GM21423 (cell line): ENCODE data around the gene WFDC2.

Source experiments
- ATAC-seq: cut with Tn5 transposase; IDR thresholded peaks from one replicate; pipeline ENCODE4 v1.9.1; 2021; ENCODE audit warnings: mild to moderate bottlenecking, moderate library complexity; ENCODE audit not compliant: unreplicated experiment

Gene WFDC2

DNA sequence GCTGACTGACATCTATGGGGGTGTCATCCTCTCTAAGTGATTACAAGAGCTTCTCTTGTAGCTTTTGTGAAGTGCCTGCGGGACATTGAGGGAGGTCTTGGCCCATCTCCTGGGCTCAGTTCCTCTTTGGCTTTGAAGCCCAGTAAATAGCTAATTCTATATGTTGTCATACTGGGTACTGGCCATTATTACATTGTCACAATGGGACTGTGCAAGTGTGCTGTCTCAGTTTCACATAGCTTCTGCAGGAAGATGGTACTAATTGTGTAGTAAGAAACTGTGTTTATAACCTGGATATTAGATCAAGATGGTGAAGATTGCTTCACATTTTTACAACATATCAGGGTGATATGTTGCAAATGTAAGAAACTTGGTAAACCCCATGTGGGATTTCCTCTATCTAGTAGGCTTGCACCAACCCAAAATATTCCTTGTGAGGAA, 26.0 kb downstream of the WFDC2 start:
- ATAC-seq = no peak

DNA sequence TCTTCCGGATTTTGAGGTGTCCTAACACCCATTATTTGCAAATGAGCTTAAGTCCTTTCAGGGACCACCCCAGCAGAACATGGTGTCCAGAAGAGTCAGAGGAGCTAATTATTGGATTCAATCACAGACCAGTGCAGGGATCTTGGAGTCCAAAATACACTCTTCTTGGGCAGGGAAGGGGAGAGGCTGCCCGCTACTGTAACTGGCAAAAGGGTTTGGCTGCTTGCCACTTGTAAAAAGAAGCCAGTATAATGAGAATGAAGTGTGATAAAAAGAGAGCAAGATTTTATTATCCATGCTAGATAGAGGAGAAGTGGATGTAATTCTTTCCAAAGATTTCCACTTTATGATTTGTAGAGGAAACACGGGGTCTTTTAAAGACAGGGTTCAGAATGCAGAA, 26.6 kb downstream of the WFDC2 start:
- no peak for ATAC-seq

GRCh38 chr20:45497971-45498494, 28.5 kb downstream of the WFDC2 start:
- no peak for ATAC-seq

GRCh38 chr20:45500022-45500421, 30.5 kb downstream of the WFDC2 start:
- no peak for ATAC-seq

DNA sequence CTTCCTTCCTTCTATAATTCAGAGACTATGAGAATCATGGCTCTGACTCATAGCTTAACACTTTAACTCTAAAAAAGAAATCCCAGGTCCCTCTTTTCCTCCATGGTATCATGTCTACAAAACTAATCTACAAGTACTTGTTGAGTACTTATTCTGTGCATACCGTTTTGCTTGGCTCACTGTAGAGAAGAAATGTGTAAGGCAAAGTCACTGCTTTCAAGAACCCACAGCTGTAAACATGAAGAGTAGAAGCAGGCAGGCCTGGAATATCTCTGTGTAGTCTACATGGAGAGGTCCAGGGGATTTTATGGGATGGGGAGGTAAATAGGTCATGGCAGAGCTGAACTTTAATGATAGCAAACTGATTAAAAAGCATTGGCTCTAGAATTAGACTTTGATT, 32.0 kb downstream of the WFDC2 start:
- ATAC-seq = no peak

- ATAC-seq = no peak
Measured at GRCh38 chr20:45502561-45502960, 33.0 kb downstream of the WFDC2 start.

GRCh38 chr20:45503403-45503802, 33.9 kb downstream of the WFDC2 start:
- ATAC-seq = no peak

DNA sequence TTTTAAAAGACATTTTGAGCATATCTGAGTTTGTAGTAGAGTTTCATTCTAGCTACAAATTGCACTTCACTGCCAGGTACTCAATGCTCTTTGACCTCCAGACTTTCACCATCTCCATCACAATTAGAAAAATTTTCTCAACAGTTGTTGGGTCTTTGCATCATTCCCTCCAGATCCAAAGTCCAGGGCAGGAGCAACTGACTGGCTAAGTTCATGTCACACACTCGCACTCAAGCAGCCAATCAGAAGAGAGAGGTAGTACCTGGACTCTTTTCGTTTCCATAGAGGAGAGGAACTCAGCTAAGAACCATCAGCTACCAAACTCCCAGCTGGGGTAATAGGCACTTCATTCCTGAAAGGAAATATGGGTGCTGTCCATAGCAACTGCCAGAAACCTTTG, 36.8 kb downstream of the WFDC2 start:
- no peak for ATAC-seq

- ATAC-seq = no peak
Measured at GRCh38 chr20:45507011-45507820, 37.7 kb downstream of the WFDC2 start.

DNA sequence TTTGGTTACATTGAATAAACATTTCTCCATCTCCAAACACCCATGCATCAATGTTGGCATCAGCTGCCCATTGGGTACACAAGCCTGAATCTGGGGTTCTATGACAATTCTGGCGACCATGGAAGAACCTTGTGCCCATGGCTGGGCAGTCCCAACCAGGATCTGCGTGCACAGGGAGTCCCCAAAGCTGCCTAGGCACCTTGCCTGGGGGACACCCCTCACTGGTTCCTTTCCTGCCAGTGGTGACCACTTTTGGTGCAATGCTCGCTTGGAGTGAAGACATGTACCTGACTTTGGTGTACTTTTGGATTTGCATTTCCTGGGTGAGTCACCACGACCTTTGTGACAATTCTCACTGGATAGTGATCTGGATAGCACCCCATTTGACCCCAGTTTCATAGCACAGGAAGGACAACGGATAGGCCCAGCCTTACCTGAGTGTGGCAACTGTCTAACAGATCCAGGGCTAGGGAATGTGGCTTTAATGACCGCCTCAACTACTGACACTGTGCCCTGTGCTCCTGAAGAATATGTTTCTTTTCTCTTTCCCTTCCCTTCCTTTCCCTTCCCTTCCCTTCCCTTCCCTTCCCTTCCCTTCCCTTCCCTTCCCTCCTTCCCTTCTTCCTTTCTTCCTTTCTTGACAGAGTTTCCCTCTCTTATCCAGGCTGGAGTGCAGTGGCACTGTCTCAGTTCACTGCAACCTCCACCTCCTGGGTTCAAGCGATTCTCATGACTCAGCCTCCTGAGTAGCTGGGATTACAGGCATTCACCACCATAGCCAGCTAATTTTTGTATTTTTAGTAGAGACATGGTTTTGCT, 38.7 kb downstream of the WFDC2 start:
- no peak for ATAC-seq

GRCh38 chr20:45509091-45509490, 39.5 kb downstream of the WFDC2 start:
- ATAC-seq = no peak

GRCh38 chr20:45510242-45510862, 40.8 kb downstream of the WFDC2 start:
- ATAC-seq = no peak

DNA sequence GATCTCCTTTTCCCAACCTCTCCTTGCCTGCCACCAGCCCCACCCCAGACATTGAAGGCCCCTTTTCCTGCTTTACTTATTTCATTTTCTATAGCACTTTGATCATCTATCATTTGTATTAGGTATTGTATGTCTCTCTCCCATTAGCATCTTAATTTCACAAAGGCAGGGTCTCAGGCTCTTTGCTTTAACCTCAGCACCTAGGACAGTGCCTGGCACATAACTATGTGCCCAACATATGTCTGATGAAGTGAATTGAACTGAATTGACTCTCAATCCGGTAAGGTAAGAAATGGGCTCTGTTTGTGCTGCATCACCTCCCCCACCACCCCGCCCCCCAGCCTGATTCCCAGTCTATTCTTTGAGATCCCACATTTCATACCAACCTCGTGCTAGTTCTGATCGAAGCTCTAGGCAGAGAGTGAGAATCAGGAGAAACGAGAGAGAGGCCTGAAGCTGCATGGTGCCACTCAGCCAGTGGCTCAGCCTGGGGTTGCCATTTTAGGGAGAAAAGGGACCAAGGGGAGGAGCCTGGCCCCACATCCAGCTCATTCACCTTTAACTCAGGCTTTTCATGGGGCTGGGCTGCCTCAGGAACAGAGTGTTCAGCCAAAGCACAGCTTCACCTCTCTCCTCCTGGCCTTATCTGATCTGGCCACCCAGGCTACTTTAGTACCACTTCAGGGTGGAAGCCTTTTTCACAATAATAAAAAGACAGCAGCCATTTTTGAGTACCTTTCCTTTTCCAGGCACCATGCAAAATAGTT, 45.8 kb downstream of the WFDC2 start, which contains the start of gene SPINT3:
Gene SPINT3 (minus strand): TSS at position 476 of the 767 bp plus-strand sequence. CDS start 14 bp downstream, at position 462.
- no peak for ATAC-seq

GRCh38 chr20:45518282-45518681, 48.7 kb downstream of the WFDC2 start:
- no peak for ATAC-seq

DNA sequence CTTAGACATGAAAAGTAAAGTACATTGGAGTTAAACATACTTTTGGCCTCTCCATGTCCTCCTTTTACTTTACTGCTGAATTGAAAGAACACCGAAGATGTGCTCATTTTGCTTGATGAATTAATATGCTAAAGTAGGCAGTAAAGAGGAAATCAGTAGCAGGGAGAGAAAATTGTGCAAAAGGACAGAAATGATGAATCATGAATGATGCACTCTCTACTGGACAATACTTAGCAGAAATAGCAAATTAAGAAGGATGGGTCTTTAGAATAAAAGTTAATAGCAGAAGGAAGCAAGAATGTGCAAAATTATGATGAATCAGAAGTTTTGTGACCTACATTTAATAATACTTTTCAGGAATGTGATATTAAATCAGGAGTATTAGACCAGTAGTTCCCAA, 54.3 kb downstream of the WFDC2 start:
- ATAC-seq = no peak

- ATAC-seq = no peak
Measured at GRCh38 chr20:45527294-45527693, 57.7 kb downstream of the WFDC2 start.
